ENCODE measurements around the gene ASCC1.

DNA sequence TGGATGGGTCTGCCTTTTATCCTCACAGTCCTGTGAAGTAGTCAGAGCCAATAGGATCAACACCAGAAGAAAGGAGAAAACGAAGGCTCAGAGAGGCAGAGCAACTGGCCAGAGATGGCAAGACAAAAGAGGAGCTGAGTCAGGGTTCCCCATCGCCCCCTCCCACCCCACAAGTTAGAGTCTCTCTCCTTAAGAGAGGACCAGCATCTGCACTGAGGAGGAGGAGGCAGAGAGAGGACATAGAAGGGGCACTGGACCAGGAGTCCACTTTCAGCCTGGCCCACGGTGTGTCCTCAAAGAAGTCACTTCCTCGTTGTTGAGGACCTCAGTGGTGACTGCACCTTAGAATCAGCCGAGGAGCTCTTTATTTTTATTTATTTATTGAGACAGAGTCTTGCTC lies 139.3 kb downstream of the ASCC1 start:
- TF ChIP-seq EZH2 (IDR thresholded peaks at IDR 0.05; ENCODE audit: insufficient read depth, poor library complexity, severe bottlenecking) (no peak), EZH2phosphoT487 (IDR thresholded peaks at IDR 0.05; ENCODE audit: insufficient read depth, low read depth) (no peak)

Measured in GM23248 (cell line).